Mesothelial cell of epicardium (in vitro differentiated cells): Measurements from ENCODE around the gene CCSER1. TPM values are rescaled to one million over a fixed set of nuclear protein-coding genes. Genes with fewer than 3 reads are reported as not detected.
A peak's percentile ranks its signal among the peaks of the same experiment; 100 is the strongest.
"Not testable (repeated sequence)": the region's sequence is repeated elsewhere in the genome, so short reads cannot be mapped to it uniquely, and the experiment has no call there.

Source experiments
- DNase-seq, 2 experiments: peaks; one replicate each; pipeline ENCODE4 v3.0.0; 2021; ENCODE audit warnings: low spot score in 2 of 2; ENCODE audit not compliant: unreplicated experiment in 2 of 2
- H3K27ac Mint-ChIP-seq: 2 replicates; pipeline ENCODE4 v1.8.0; 2021; ENCODE audit warnings: mixed read lengths
- H3K27me3 Mint-ChIP-seq: 2 replicates; pipeline ENCODE4 v1.8.0; 2021; ENCODE audit warnings: low read depth, mixed read lengths
- H3K36me3 Mint-ChIP-seq: 2 replicates; pipeline ENCODE4 v1.8.0; 2021; ENCODE audit warnings: mixed read lengths
- H3K4me1 Mint-ChIP-seq: 2 replicates; pipeline ENCODE4 v1.8.0; 2021; ENCODE audit warnings: mixed read lengths
- H3K4me3 Mint-ChIP-seq: 2 replicates; pipeline ENCODE4 v1.8.0; 2021; ENCODE audit warnings: mild to moderate bottlenecking, moderate library complexity, mixed read lengths
- H3K9me3 Mint-ChIP-seq: 2 replicates; pipeline ENCODE4 v1.8.0; 2021; ENCODE audit warnings: mixed read lengths
- CTCF ChIP-seq: fragments of 200-600 bp; sonication (generic); IDR thresholded peaks from one replicate; pipeline ENCODE4 v1.5.0; 2021; ENCODE audit warnings: antibody characterized with exemption; ENCODE audit not compliant: unreplicated experiment
- total RNA-seq: library from RNA; stranded (reverse); gene quantifications from 3 replicates; pipeline ENCODE4 v1.2.1, GENCODE V29; 2021

The CCSER1 gene
- total RNA-seq, 1 donor from 2014 or later: 7.2 TPM

DNA sequence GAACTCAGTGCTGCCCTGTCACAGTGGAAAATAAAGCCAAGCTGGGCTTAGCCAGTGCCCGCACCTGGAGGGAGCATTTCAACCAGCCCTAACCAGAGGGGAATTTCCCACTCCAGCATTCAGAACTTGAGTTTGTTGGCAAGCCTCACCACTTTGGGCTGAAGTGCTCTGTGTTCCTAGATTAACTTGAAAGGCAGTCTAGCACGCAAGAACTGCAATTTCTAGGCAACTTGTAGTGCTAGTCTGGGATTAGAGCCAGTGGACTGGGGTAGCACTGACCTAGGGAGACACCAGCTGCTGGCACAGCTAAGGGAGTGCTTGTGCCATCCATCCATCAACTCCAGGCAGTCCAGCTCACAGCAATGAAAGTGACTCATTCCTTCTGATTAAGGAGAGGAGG lies 1115.9 kb downstream of the CCSER1 start:
- no peaks in the 10 kb centered on the region for H3K27me3 Mint-ChIP-seq
- DNase-seq: no peak
- no peaks in the 10 kb centered on the region for H3K36me3 Mint-ChIP-seq
- H3K9me3 Mint-ChIP-seq: peaks cover 10% of the 10 kb centered on the region
- H3K4me3 Mint-ChIP-seq: no peak overlapping the region
- no peaks in the 10 kb centered on the region for H3K4me1 Mint-ChIP-seq
- TF ChIP-seq CTCF: no peak
- no peak overlapping the region for H3K27ac Mint-ChIP-seq

- DNase-seq: no peak
- Mint-ChIP-seq H3K4me3 (no peak overlapping the region), H3K9me3 (peaks cover 25% of the 10 kb centered on the region), H3K27ac (no peak overlapping the region), H3K27me3 (no peaks in the 10 kb centered on the region), H3K36me3 (no peaks in the 10 kb centered on the region), H3K4me1 (no peaks in the 10 kb centered on the region)
- TF ChIP-seq CTCF: no peak
Measured at GRCh38 chr4:91256043-91256442, 1128.8 kb downstream of the CCSER1 start.

GRCh38 chr4:91256751-91257150 lies 1129.6 kb downstream of the CCSER1 start:
- no peak for TF ChIP-seq CTCF
- Mint-ChIP-seq H3K4me3 (no peak overlapping the region), H3K36me3 (no peaks in the 10 kb centered on the region), H3K4me1 (no peaks in the 10 kb centered on the region), H3K9me3 (peaks cover 23% of the 10 kb centered on the region), H3K27me3 (no peaks in the 10 kb centered on the region), H3K27ac (no peak overlapping the region)
- DNase-seq: no peak

DNA sequence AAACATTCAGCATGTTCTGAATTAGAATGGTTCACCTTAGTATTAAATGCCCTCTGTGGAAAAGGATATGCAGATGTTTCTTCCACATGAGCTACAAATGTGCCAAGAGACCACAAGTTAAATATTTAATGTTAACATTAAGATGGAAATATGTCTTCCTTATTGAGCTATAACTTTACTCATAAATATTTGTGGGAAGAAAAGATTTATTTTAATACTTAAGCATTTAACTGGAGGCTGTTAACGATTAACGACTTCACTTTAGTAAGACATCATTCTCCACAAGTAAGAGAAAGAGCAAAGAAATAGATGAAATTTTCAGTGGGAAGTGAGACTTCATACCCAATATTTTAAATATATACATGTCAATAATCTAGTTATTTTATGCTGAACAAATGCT lies 1130.5 kb downstream of the CCSER1 start:
- peaks cover 21% of the 10 kb centered on the region for H3K9me3 Mint-ChIP-seq
- no peak overlapping the region for H3K4me3 Mint-ChIP-seq
- no peak for DNase-seq
- H3K27me3 Mint-ChIP-seq: no peaks in the 10 kb centered on the region
- no peaks in the 10 kb centered on the region for H3K4me1 Mint-ChIP-seq
- no peaks in the 10 kb centered on the region for H3K36me3 Mint-ChIP-seq
- no peak for TF ChIP-seq CTCF
- H3K27ac Mint-ChIP-seq: no peak overlapping the region

DNA sequence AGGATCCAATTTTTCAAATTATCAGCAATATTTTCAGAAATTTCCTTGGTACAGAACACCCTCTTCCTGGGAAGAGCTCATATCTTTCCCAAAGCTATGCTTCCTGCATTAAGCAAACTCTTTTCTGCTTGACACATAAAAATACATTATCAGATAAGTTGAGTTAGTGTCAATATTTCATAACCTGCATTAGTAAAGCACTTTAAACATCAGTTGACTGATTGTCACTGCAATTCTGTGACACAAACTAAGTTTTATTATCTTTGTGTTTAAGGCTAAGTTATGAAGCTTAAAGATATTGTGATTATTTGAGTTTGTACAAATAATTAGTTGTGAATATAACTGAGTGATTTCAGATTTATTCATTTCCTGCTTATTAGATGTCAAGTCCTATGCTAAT lies 1131.1 kb downstream of the CCSER1 start:
- no peaks in the 10 kb centered on the region for H3K36me3 Mint-ChIP-seq
- no peak overlapping the region for H3K27ac Mint-ChIP-seq
- no peak for TF ChIP-seq CTCF
- no peak for DNase-seq
- no peaks in the 10 kb centered on the region for H3K27me3 Mint-ChIP-seq
- H3K4me3 Mint-ChIP-seq: no peak overlapping the region
- H3K9me3 Mint-ChIP-seq: peaks cover 21% of the 10 kb centered on the region
- H3K4me1 Mint-ChIP-seq: no peaks in the 10 kb centered on the region

DNA sequence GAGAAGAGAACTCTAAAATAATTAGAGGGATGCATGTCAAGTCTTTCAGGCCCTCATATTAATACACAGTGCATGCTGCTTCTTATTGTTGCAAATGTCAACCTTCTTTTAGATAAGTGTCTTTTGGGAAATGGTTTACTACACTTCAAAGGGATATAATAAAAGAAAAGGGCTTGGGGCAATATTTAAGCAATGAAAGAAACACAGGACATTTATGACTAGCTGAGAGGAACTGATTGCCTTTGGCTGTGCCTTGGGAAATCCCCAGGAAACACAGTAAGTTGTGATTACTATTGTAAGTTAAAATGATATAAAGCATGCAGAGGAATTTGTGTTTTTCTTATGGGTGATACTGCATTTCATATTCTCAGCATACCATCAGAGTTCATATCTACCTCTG lies 1140.3 kb downstream of the CCSER1 start:
- Mint-ChIP-seq H3K4me3 (no peak overlapping the region), H3K36me3 (no peaks in the 10 kb centered on the region), H3K27me3 (no peaks in the 10 kb centered on the region), H3K27ac (peak overlapping the region; percentile 83), H3K4me1 (peaks cover 34% of the 10 kb centered on the region), H3K9me3 (peaks cover 12% of the 10 kb centered on the region)
- DNase-seq: no peak
- no peak for TF ChIP-seq CTCF

- Mint-ChIP-seq H3K4me1 (peaks cover 34% of the 10 kb centered on the region), H3K27ac (peak overlapping the region; percentile 83), H3K9me3 (peaks cover 21% of the 10 kb centered on the region)
- DNase-seq, H3K4me3 Mint-ChIP-seq, H3K27me3 Mint-ChIP-seq, H3K36me3 Mint-ChIP-seq: not testable (repeated sequence)
Measured at GRCh38 chr4:91268481-91268880, 1141.3 kb downstream of the CCSER1 start.
